Body of pancreas (tissue), 4 donors: ENCODE results near the gene KCP.

Experiments
- CTCF ChIP-seq, 7 experiments: fragments of 450-650 bp in 4 of 7; fragments of 200-600 bp in 3 of 7; sonication (generic) in 3 of 7; IDR thresholded peaks; one replicate each; pipeline ENCODE4 v1.5.1; 2016 to 2019; ENCODE audit warnings: antibody characterized with exemption in 7 of 7
- POLR2A ChIP-seq, 3 donors: fragments of 450-650 bp; IDR thresholded peaks; one replicate each; pipeline ENCODE4 v1.6.1; 2016; ENCODE audit warnings: antibody characterized with exemption in 3 of 3, mild to moderate bottlenecking in 2 of 3

GRCh38 chr7:128874140-128875031 lies 36.1 kb downstream of the KCP start:
- TF ChIP-seq CTCF (IDR thresholded peaks at IDR 0.05) = no peak
- no peak for TF ChIP-seq POLR2A (IDR thresholded peaks at IDR 0.05)
